ENCODE measurements around the gene EIF2S3B.

The EIF2S3B gene

DNA sequence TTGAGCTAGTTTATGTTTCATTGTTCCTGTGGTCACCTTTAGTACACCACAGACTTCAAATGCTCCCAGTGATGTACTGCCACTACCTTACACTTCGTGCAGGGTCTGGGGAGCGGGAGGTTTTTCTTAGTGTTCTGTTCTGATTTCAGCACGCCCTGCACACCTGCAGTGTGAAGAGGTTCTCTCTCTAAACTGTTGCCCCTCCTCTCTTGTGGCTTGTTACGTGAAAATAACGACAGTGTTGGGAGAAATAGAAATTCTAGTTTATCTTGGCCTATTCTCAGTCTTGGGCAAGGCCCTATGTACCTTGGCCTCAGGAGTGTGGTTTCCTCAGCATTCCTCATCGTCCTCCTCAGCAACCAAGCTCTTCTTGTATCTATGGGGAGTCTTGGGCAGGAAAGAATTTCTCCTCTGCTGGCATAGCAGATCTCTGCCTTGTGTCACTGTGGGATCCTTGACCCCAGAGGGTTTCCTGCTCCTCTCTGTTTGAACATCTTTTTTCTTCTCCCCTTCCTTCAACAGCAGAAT, 48.6 kb downstream of the EIF2S3B start:
- in situ Hi-C loops (cut with MboI; ENCODE audit: low sequenced_read_pairs): no loop called here

DNA sequence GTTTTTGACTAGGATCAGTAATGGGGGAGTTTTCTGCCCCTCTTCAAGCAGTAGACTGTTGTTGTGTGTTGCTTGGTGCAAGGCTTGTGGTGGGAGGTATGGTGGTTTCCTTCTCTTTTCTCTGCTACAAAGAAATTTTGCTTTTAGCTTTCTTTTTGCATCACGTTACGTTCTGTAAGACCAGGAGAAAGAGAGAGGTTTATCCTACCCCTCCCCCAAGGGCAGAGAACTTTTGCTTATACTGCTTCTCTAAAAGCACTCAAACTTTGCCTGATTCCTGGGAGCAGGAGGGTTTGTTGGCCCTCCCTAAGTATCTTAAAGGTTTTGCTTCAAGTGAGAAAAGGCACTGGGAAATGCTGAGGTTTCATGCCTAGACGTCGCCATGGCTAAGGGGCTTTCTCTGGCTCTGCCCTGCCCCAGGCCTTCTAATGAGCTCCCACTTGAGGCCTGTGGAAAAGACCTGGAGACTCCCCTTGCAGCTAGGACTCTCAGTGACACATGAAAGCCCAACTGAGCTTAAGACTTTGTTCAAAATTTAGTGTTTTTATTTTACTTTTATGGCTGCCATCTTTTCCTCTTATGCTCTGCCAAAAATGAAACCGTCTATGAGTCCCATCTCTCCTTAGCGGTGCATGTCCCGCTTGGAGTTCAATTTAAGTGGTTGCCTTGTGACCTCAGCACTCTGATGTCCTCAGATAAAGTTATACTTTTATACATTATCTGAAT, 49.2 kb downstream of the EIF2S3B start:
- in situ Hi-C loops (cut with MboI; ENCODE audit: low sequenced_read_pairs): no loop called here

DNA sequence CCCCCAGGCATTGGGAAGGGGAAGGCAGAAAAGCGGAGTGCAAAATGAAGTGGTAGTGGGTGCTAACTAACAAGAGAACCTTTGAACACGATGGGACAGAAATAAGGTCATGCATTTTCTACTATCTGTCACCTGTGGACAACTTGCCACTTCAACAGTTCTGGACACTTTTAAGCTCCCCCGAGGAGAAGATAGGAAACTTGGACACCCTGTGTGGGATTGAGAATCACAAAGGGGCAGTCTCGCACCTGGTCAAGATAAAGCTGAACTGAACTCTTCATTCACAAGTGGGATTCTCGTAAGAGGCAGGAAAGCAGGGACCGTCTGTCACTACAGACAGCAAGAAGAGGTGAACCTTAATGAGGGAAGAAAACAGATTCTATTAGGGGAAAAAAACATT, 51.6 kb downstream of the EIF2S3B start:
- in situ Hi-C loops (cut with MboI; ENCODE audit: low sequenced_read_pairs): no loop called here

DNA sequence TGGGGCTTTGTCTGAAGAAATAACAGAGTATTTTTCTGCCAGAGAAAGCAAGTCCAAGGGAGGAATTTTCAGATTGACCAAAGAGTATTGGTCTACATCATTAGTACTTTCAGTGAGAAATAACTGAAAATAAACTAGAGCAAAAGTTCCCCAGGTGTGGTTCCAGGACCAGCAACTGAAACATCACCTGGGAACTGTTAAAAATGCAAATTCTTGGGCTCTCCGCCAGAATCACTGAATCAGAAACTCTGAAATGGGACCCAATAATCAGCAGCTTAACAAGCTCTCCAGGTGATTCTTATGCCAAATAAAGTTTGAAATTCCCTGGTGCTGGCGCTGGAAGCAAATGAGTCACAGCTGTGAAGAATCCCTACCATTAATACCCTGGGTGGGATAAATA, 52.1 kb downstream of the EIF2S3B start:
- in situ Hi-C loops (cut with MboI; ENCODE audit: low sequenced_read_pairs): no loop called here
